DMS153 (cell line): ENCODE results near the gene METTL2A.
"Not testable (repeated sequence)": the region's sequence is repeated elsewhere in the genome, so short reads cannot be mapped to it uniquely, and the experiment has no call there.

Source experiments
- DNase-seq: peaks from one replicate; lab custom pipeline; 2025; lab: John Stamatoyannopoulos, UW

METTL2A gene, protein sequence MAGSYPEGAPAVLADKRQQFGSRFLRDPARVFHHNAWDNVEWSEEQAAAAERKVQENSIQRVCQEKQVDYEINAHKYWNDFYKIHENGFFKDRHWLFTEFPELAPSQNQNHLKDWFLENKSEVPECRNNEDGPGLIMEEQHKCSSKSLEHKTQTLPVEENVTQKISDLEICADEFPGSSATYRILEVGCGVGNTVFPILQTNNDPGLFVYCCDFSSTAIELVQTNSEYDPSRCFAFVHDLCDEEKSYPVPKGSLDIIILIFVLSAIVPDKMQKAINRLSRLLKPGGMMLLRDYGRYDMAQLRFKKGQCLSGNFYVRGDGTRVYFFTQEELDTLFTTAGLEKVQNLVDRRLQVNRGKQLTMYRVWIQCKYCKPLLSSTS

DNA sequence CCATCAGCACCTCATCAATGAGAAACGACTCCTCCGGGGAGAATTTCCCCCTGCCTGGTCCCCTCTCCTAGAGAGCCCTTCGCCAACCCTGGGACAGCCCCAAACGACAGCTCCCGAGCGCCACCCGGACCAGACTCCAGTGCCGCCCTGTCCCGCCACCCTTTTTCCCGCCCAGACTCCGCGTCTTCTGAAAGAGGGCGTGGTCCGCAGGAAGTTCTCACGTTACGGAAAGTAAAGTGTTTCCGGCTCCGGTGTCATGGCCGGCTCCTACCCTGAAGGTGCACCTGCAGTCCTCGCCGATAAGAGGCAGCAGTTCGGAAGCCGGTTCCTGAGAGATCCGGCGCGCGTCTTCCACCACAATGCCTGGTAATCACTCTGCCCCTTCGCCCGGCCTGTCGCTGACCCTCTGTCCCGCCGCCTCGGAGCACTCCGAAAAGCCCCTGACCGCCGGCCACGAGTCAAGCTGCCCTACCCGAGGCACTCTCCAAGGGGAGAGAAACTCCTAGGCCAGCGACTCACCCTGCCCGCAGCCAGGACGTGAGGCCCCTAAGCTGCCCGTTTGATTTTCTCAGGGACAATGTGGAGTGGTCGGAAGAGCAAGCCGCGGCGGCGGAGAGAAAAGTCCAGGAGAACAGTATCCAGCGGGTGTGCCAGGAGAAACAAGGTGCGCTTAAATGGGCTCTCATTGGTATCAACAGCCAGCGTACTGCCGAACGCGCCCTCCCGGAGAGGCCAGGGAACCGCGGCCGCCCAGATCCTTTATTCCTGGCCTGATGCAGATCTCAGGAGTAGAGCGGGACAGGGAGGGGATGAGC, at the start of gene METTL2A:
Gene METTL2A, plus strand, starts transcription at position 251 of the 815 bp plus-strand sequence. Its CDS starts 6 bp downstream, at position 257.
- peak; percentile 84 for DNase-seq

DNA sequence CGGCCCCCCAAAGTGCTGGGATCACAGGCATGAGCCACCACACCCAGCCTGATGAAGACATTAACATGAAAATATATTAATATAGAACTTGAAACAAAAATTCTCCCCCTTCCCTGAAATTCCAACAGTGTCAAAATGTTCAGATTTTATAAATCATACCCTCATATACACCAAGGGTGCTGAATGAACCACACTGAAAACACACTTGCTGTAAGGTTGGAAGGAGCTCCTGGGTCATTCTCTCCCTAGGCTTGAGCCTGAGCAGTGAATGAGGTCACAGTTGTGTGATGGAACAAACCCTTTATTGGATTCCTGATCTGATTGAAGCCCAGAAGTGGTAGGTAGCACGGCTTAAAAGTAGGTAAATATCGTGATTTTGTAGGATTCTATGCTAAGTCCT, 43.4 kb upstream of the METTL2A start, which contains the start of gene EFCAB3:
Gene EFCAB3, plus strand, starts transcription at position 301 of the 400 bp plus-strand sequence. CDS start 2,427 bp downstream, outside the sequence.
- no peak for DNase-seq

DNA sequence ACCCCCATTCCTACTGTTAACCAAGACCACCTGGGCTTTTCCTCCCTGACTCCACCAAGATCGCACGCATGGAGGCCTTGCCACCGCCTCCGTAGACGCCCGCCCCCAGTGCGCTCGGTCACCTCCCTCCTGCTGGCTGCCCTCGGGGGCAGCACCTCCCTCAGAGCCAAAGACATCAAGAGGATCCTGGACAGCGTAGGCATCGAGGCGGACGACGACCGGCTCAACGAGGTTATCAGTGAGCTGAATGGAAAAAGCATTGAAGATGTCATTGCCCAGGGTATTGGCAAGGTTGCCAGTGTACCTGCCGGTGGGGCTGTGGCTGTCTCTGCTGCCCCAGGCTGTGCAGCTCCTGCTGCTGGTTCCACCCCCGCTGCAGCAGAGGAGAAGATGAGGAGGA, 42.1 kb upstream of the METTL2A start:
- DNase-seq, result no peak

DNA sequence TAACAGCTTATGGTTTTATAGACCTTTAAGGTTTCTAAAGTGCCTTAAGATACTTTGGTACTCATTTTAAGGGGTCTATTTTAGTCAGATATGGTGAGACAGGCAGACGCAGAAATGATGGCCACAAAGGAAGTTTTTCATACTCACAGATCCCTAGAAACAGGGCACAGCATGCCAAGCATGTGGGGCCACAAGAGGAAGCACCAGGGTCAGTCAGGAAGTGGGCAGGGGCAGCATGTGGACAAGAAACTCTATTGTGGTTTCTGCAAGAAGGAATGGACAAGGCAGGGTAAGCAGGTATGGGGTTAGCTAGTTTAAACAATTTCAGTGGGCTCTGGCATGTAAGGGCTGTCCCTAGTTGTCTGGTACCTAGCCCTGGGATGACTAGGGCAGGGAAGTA, 34.8 kb upstream of the METTL2A start:
- DNase-seq, result no peak

DNA sequence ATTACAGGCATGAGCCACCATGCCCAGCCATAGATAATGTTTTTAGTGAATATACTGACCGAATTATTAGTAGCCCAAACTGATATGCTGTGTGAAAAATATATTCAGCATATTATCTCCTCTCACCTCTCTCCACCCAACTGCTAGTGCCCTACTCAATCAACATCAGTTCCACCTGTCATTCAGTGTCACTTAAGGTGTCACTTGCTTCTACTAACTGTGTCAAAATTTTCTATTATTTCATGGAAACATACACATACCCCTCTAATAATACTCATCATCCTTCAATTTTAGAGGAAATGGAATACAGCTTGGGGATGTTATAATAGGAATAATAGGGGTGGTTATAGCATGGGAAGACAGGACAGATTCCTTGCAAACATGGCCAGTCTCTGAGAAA, 30.8 kb upstream of the METTL2A start:
- DNase-seq, result no peak

DNA sequence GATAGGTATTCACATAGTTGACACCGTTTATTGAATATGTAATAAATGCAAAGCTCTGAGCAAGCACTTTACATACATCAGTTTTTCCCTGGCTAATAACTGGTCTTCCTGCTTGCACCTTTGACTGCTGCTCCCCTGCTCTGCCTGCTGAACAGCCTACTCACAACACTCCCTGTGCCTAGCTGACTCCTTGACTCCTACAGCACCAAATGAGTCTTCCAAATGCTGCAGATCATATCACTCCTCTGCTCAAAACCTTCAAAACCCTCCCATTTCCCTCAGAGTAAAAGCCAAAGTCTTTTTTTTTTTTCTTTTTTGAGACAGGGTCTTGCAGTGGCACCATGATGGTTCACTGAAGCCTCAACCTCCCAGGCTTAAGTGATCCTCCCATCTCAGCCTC, 24.8 kb upstream of the METTL2A start:
- no peak for DNase-seq

DNA sequence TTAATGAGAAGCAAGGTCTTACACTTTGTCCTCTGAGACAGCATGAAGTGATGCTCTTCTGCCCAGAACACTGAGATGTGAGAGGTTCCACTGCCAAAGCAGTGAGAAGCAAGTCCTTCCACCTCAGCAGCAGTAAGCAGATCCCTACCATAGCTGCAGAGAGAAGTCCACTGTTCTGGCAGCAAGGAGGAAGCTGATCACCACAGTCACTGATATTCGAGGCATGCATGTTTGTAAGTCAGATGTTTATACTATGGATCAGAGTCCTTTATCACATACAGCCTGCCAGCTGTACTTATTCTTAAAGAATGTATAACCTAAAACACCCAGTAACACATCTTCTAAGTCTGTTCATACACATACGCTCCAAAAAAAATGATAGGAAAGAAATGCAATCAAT, 18.2 kb upstream of the METTL2A start:
- no peak for DNase-seq

DNA sequence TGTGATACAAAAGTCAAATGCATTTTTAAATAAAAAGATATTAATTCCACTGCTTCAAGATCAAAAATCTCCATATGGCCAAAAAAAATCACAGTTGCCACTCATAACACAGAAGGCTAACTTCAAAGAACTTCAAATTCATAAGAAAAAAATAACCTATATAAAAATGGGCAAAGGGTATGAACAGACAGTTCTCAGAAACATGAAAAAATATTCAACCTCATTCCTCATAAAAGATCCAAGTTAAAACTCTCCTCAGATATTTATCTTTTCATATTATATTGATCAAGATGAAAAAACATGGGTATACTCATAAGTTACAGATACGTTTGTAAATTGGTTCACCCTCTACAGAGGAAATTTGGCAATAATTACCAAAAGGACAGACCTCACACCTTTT, 10.6 kb upstream of the METTL2A start:
- DNase-seq, result not testable (repeated sequence)

DNA sequence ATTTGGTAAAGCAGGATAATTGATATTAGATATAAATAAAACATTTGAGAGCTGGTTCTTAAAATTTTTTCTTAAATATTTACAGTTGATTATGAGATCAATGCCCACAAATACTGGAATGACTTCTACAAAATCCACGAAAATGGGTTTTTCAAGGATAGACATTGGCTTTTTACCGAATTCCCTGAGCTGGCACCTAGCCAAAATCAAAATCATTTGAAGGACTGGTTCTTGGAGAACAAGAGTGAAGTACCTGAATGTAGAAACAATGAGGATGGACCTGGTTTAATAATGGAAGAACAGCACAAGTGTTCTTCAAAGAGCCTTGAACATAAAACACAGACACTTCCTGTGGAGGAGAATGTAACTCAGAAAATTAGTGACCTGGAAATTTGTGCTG, 2.5 kb downstream of the METTL2A start:
- not testable (repeated sequence) for DNase-seq

- not testable (repeated sequence) for DNase-seq
Measured at GRCh38 chr17:62435251-62435650, 11.6 kb downstream of the METTL2A start.

DNA sequence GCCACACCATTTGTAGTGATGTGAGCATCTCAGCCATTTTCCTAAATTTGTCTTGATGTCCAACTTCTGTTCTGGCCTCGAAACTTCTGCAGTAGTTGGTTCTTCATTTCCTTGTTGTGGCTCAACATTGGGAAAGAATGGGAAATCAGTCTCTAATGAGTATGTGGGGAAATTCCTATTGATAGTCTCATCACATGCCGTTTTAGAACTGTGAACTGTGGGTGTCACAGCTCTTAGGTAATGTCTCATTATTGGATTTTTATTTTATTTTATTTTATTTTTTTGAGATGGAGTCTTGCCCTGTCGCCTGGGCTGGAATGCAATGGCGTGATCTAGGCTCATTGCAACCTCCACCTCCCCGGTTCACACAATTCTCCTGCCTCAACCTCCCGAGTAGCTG, 17.5 kb downstream of the METTL2A start:
- not testable (repeated sequence) for DNase-seq

- DNase-seq, result no peak
Measured at GRCh38 chr17:62444063-62444462, 20.4 kb downstream of the METTL2A start.

DNA sequence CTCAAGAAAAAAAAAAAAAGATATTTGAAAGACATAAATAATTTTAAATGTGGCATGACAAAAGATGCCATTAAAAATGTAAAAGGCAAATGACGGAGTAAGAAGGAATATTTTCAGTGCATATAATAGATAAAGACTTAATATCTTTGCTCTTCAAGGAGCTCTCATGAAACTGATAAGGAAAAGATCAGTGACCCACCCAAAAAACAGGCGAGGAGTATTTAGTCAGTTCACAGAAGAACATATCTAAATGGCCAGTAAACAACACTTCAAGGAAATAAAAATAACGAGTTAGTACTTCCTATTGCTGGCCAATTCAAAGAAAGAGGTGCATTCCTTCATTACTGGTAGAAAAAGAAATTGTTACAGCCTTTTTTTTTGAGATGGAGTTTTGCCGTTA, 22.1 kb downstream of the METTL2A start:
- DNase-seq, result not testable (repeated sequence)

DNA sequence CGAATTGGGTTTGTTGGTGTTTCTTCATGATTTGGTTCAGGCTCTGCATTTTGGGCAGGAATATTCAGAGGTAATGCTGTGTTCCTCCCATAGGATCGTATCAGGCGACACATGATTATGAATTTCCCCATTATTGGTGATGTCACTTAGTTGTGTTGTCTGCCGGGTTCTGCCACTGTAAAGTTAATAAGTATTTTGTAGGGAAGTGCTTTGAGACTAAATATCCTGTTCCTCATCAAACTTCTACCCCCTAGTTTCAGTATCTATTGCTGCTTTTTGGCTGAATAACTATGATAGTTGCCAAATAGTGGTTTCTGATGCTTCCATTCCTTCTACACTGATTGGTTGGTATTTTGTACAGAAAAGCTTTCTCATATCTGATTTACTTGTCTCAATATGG, 28.5 kb downstream of the METTL2A start:
- DNase-seq, result not testable (repeated sequence)

- not testable (repeated sequence) for DNase-seq
Measured at GRCh38 chr17:62453041-62453440, 29.3 kb downstream of the METTL2A start.

DNA sequence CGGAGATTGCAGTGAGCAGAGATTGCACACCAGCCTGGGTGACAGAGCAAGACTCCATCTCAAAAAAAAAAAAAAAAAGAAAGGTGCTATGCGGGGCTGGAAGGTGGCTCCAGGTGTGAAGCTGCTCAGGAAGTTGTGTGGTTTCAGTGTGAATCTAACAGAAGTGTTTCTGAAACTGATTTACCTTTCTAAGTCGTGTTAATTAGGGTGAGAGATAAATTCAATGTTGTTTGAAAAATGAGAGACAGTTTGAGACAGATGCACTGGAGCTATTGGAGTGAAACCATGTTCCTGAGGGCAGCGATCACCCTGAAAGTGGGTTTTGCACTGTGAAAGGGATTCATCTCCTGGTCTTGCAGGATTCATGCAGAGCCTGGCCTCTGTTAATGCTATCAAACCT, 30.0 kb downstream of the METTL2A start:
- not testable (repeated sequence) for DNase-seq

DNA sequence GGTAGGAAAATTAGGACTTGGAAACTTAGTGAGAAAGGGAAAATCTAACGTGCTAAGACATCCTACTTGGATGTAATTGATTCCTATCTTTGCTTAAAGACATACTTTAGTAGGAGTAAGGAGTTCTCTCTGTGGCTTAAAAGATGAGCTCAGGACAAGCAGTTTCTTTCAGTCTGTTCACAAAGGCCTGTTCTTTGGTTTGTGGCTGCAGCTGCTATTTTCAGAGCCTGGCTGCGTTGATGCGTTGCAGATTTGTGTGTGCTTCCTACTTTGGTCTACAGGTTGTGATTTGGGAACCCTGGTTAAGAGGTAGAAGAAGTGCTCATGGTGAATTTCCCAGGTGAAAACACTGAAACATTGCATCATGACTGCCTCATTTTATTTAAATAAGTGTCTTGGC, 30.4 kb downstream of the METTL2A start:
- DNase-seq, result not testable (repeated sequence)

- DNase-seq, result no peak
Measured at GRCh38 chr17:62456016-62456415, 32.3 kb downstream of the METTL2A start.

DNA sequence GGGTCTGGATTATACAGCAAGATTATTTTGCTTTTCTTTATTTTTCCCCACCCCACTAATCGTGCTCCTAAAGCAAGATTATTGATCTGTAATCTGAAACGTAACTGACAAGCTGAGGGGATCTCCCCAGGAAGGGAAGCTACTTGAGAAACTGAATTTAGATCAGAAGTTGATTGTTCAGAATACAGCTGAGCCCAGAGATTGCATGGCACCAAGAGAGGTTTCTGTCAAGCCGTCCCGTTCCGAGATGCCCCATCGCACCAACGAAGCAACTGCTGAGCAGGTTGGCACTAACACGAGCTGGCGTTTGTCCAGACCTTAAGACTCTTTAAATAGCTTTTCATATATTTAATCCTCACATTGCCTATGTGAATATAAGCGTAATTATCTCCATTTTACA, 34.8 kb downstream of the METTL2A start:
- not testable (repeated sequence) for DNase-seq

- DNase-seq, result not testable (repeated sequence)
Measured at GRCh38 chr17:62464422-62464821, 40.7 kb downstream of the METTL2A start.

- not testable (repeated sequence) for DNase-seq
Measured at GRCh38 chr17:62465271-62465670, 41.6 kb downstream of the METTL2A start.

GRCh38 chr17:62470666-62471379, 47.1 kb downstream of the METTL2A start:
- DNase-seq, result peak; percentile 89
